Loucy (cell line): ENCODE measurements around the gene AGBL4.

Experiments used
- H2AFZ ChIP-seq: fragments of 200-600 bp; sonication (generic); 2 replicates; pipeline ENCODE4 v1.6.0; 2016; ENCODE audit warnings: antibody characterized with exemption, mild to moderate bottlenecking, low read length, moderate library complexity
- H3F3A ChIP-seq: fragments of 200-600 bp; 2 replicates; pipeline ENCODE4 v1.6.0; 2016; ENCODE audit warnings: antibody characterized with exemption, low read depth, mild to moderate bottlenecking
- H3K27me3 ChIP-seq: fragments of 200-600 bp; sonication (generic); 2 replicates; pipeline ENCODE4 v1.6.1; 2014; ENCODE audit warnings: low read length, mild to moderate bottlenecking; ENCODE audit not compliant: insufficient read depth, poor library complexity, severe bottlenecking
- H3K36me3 ChIP-seq: fragments of 200-600 bp; sonication (generic); 2 replicates; pipeline ENCODE4 v1.6.1; 2016; ENCODE audit warnings: low read length; ENCODE audit not compliant: insufficient read depth
- H3K4me1 ChIP-seq: fragments of 200-600 bp; sonication (generic); 2 replicates; pipeline ENCODE4 v1.5.1; 2014; ENCODE audit warnings: low read length, mild to moderate bottlenecking; ENCODE audit not compliant: insufficient read depth, poor library complexity, severe bottlenecking
- H3K4me2 ChIP-seq: fragments of 200-600 bp; sonication (generic); 2 replicates; pipeline ENCODE4 v1.6.0; 2014; ENCODE audit warnings: antibody characterized with exemption, low read length, low read depth, mild to moderate bottlenecking; ENCODE audit not compliant: poor library complexity, severe bottlenecking
- H3K4me3 ChIP-seq: fragments of 200-600 bp; sonication (generic); 2 replicates; pipeline ENCODE4 v1.5.1; 2014; ENCODE audit warnings: low read length, mild to moderate bottlenecking, mixed read lengths; ENCODE audit not compliant: poor library complexity, severe bottlenecking
- H3K79me2 ChIP-seq: fragments of 200-600 bp; sonication (generic); 2 replicates; pipeline ENCODE4 v1.6.1; 2014; ENCODE audit warnings: low read length; ENCODE audit not compliant: insufficient read depth
- H3K9ac ChIP-seq: fragments of 200-600 bp; sonication (generic); 2 replicates; pipeline ENCODE4 v1.6.0; 2014; ENCODE audit warnings: mild to moderate bottlenecking, low read depth, low read length, moderate library complexity; ENCODE audit not compliant: poor library complexity, severe bottlenecking
- H3K9me2 ChIP-seq: fragments of 200-600 bp; sonication (generic); replicated peaks from 2 replicates; pipeline ENCODE4 v1.6.1; 2016; ENCODE audit warnings: low read depth, low read length, mixed read lengths
- H3K9me3 ChIP-seq: fragments of 200-600 bp; sonication (generic); 2 replicates; pipeline ENCODE4 v1.6.1; 2014; ENCODE audit warnings: mild to moderate bottlenecking, antibody characterized with exemption, low read length, low read depth; ENCODE audit not compliant: insufficient read depth
- H4K20me1 ChIP-seq: fragments of 200-600 bp; sonication (generic); 2 replicates; pipeline ENCODE4 v1.6.0; 2014; ENCODE audit warnings: antibody characterized with exemption, low read length, mild to moderate bottlenecking; ENCODE audit not compliant: insufficient read depth, poor library complexity, severe bottlenecking
- EZH2phosphoT487 ChIP-seq: fragments of 200-600 bp; IDR thresholded peaks from 2 replicates; pipeline ENCODE4 v1.6.1; 2018; ENCODE audit warnings: antibody characterized with exemption, mild to moderate bottlenecking, moderate library complexity, borderline replicate concordance
- TF ChIP-seq, protein P1 (sequence below): fragments of 200-600 bp; sonication (generic); conservative IDR thresholded peaks from 2 replicates; pipeline ENCODE4 v1.5.1; 2014; ENCODE audit warnings: mild to moderate bottlenecking, antibody characterized with exemption, low read length

Gene AGBL4

DNA sequence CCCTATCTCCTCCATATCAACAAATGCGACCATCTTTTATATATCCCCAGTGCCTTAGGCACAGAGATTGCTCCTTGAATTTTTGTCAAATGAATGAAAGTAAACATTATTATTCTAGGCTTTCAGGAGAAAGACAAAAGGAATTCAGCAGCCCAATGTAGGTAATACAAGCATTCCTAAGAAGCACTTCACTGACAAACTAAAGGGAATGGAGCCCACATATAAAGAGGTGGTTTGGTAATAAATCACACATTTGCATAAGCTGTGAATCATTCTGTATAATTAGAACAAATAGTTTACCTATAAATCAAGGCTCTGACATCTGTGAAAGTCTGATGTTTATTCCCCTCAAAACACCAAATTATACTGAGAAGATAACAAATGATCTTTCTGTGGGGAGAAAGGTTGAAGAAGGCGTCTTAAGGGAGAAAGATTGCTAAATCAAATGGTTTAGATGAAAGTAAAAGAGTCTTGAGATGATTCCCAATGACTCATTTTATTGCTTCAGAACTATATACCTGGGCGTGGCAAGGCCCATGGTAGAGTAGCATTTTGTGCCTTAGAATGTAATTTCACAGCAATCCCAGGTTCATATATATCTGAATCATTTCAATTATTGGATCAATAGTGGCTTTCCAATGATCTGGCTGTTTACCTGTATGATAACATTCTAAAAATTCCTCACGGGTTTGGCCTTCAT is 558.1 kb downstream of the AGBL4 start:
- no peak overlapping the region for H3K4me3 ChIP-seq
- no peak overlapping the region for H3K4me2 ChIP-seq
- TF ChIP-seq EZH2phosphoT487 = no peak
- TF ChIP-seq, protein P1, sequence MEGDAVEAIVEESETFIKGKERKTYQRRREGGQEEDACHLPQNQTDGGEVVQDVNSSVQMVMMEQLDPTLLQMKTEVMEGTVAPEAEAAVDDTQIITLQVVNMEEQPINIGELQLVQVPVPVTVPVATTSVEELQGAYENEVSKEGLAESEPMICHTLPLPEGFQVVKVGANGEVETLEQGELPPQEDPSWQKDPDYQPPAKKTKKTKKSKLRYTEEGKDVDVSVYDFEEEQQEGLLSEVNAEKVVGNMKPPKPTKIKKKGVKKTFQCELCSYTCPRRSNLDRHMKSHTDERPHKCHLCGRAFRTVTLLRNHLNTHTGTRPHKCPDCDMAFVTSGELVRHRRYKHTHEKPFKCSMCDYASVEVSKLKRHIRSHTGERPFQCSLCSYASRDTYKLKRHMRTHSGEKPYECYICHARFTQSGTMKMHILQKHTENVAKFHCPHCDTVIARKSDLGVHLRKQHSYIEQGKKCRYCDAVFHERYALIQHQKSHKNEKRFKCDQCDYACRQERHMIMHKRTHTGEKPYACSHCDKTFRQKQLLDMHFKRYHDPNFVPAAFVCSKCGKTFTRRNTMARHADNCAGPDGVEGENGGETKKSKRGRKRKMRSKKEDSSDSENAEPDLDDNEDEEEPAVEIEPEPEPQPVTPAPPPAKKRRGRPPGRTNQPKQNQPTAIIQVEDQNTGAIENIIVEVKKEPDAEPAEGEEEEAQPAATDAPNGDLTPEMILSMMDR = no peak
- H3K36me3 ChIP-seq = no peaks in the 10 kb centered on the region
- H3K9me3 ChIP-seq = no peaks in the 10 kb centered on the region
- H4K20me1 ChIP-seq = no peaks in the 10 kb centered on the region
- H3K9ac ChIP-seq = no peak overlapping the region
- no peaks in the 10 kb centered on the region for H3F3A ChIP-seq
- no peaks in the 10 kb centered on the region for H3K9me2 ChIP-seq
- H3K27me3 ChIP-seq = no peaks in the 10 kb centered on the region
- H2AFZ ChIP-seq = no peak overlapping the region
- H3K4me1 ChIP-seq = no peaks in the 10 kb centered on the region
- H3K79me2 ChIP-seq = no peaks in the 10 kb centered on the region

GRCh38 chr1:49448200-49448599 is 575.6 kb downstream of the AGBL4 start:
- Histone ChIP-seq H3K4me2 (no peak overlapping the region), H3K79me2 (no peaks in the 10 kb centered on the region), H4K20me1 (no peaks in the 10 kb centered on the region), H3K9ac (no peak overlapping the region), H3K4me1 (no peaks in the 10 kb centered on the region), H3K27me3 (no peaks in the 10 kb centered on the region), H3F3A (no peaks in the 10 kb centered on the region), H3K9me3 (no peaks in the 10 kb centered on the region), H2AFZ (no peak overlapping the region), H3K9me2 (no peaks in the 10 kb centered on the region), H3K36me3 (no peaks in the 10 kb centered on the region), H3K4me3 (no peak overlapping the region)
- TF ChIP-seq EZH2phosphoT487 = no peak
- TF ChIP-seq, protein P1 = no peak

GRCh38 chr1:49436865-49437264 is 586.9 kb downstream of the AGBL4 start:
- Histone ChIP-seq H3K9me3 (no peaks in the 10 kb centered on the region), H4K20me1 (no peaks in the 10 kb centered on the region), H3K36me3 (no peaks in the 10 kb centered on the region), H3K79me2 (no peaks in the 10 kb centered on the region), H3K9ac (no peak overlapping the region), H3F3A (no peaks in the 10 kb centered on the region), H3K4me1 (no peaks in the 10 kb centered on the region), H3K27me3 (no peaks in the 10 kb centered on the region), H3K9me2 (no peaks in the 10 kb centered on the region), H3K4me2 (no peak overlapping the region), H2AFZ (no peak overlapping the region), H3K4me3 (no peak overlapping the region)
- no peak for TF ChIP-seq EZH2phosphoT487
- TF ChIP-seq, protein P1 = no peak
